Spleen (tissue), 11 donors: ENCODE measurements around the gene BANK1. TPM values are rescaled to one million over a fixed set of nuclear protein-coding genes. Genes with fewer than 3 reads are reported as not detected.

Experiments used
- DNase-seq: peaks from one replicate; pipeline ENCODE4 v3.0.0-alpha.2; 2020
- H3K27ac ChIP-seq, 8 donors: fragments of 200-600 bp; sonication (generic) in 7 of 8; 1 replicate in 4 of 8; 2 replicates in 4 of 8; pipeline versions ENCODE4 v1.5.0 to v1.8.0; 2016 to 2021; ENCODE audit warnings: inconsistent platforms in 4 of 8, mild to moderate bottlenecking in 4 of 8, moderate library complexity in 1 of 8
- H3K27me3 ChIP-seq, 7 donors: fragments of 200-600 bp; sonication (generic) in 6 of 7; replicated peaks in 1 of 7; 1 replicate in 4 of 7; 2 replicates in 3 of 7; pipeline versions ENCODE4 v1.5.0 to v1.8.0; 2016 to 2021; ENCODE audit warnings: inconsistent platforms in 3 of 7, mild to moderate bottlenecking in 1 of 7
- H3K36me3 ChIP-seq, 6 donors: fragments of 200-600 bp; sonication (generic) in 5 of 6; 1 replicate in 4 of 6; 2 replicates in 2 of 6; pipeline versions ENCODE4 v1.5.0 to v1.8.0; 2016 to 2021; ENCODE audit warnings: inconsistent platforms in 2 of 6
- H3K4me1 ChIP-seq, 6 donors: fragments of 200-600 bp; sonication (generic) in 5 of 6; 1 replicate in 3 of 6; 2 replicates in 3 of 6; pipeline versions ENCODE4 v1.5.0 to v1.8.0; 2016 to 2021; ENCODE audit warnings: inconsistent platforms in 3 of 6
- H3K4me3 ChIP-seq, 8 donors: fragments of 200-600 bp; sonication (generic) in 7 of 8; 1 replicate in 4 of 8; 2 replicates in 4 of 8; pipeline versions ENCODE4 v1.5.0 to v1.8.0; 2016 to 2021; ENCODE audit warnings: inconsistent platforms in 4 of 8, mild to moderate bottlenecking in 4 of 8, moderate library complexity in 2 of 8
- H3K9me3 ChIP-seq, 8 donors: fragments of 200-600 bp; sonication (generic) in 7 of 8; 1 replicate in 4 of 8; 2 replicates in 4 of 8; pipeline versions ENCODE4 v1.5.0 to v1.8.0; 2016 to 2021; ENCODE audit warnings: inconsistent platforms in 4 of 8
- CTCF ChIP-seq, 11 experiments: fragments of 200-600 bp in 7 of 11; fragments of 450-650 bp in 4 of 11; sonication (generic) in 4 of 11; IDR thresholded peaks in 8 of 11; conservative IDR thresholded peaks in 3 of 11; 1 replicate in 7 of 11; 2 replicates in 4 of 11; pipeline versions ENCODE4 v1.4.0 to v1.8.0; 2016 to 2021; ENCODE audit warnings: antibody characterized with exemption in 11 of 11, inconsistent platforms in 4 of 11, mild to moderate bottlenecking in 1 of 11
- POLR2A ChIP-seq, 3 donors: fragments of 450-650 bp; IDR thresholded peaks; one replicate each; pipeline ENCODE4 v1.5.1; 2017; ENCODE audit warnings: antibody characterized with exemption in 3 of 3, mild to moderate bottlenecking in 1 of 3
- POLR2AphosphoS5 ChIP-seq, 3 donors: sonication (generic); formaldehyde crosslinking; IDR thresholded peaks; one replicate each; pipeline ENCODE4 v1.5.1; 2017; ENCODE audit warnings: antibody characterized with exemption in 3 of 3
- WGBS, 5 donors: extraction: QIAGEN DNeasy Blood & Tissue Kit in 3 of 5; methylation state at CpG; one replicate each; pipeline versions ENCODE4 v1.1.5 to v1.1.7; 2013 to 2018; 5-methylcytosine and 5-hydroxymethylcytosine counted together
- intact Hi-C: fragments of 100-400 bp; cut with DNase I; formaldehyde crosslinking; loops from one replicate; pipeline ENCODE4 v1.15.0; 2023; ENCODE audit warnings: low total_unique reads
- polyA plus RNA-seq, 3 donors: library from polyadenylated mRNA; stranded (reverse); fragments of 200-250 nt; gene quantifications; one replicate each; pipeline ENCODE4 v1.2.1, GENCODE V29; 2013
- total RNA-seq, 7 donors: library from RNA; depleted of rRNA in 3 of 7; stranded (reverse); fragments of >200 nt in 3 of 7; fragmentation: NEBNext Ultra II Directional in 4 of 7; extraction: Animal tissue kit (Norgen Biotek cat#: 25700) in 4 of 7; gene quantifications; one replicate each; pipeline versions ENCODE4 v1.1.0 to v1.2.1, GENCODE V29; 2016 to 2021
- donor health status: healthy with polysubstance abuse.
- donor health status: DM: no; HTN: no; CAD: no; lungs with moderate emphysema.
- donor health status: DM: no; HTN: no; CAD: no.
- donor health status: Bipolar disorder and iron deficiency.
- donor health status: healthy.
- donor health status: DM: no; HTN: no; CAD: no.
- donor health status: DM: yes; HTN: yes; CAD: no.

BANK1 gene
- total and polyA plus RNA-seq, 10 donors = 105 to 208 (median 139) TPM

GRCh38 chr4:101919373-101919977, 128.9 kb downstream of the BANK1 start:
- intact Hi-C loops = no loop called here
- H3K27me3 ChIP-seq = no peaks in the 10 kb centered on the region
- peaks cover 0 to 5% (median 0%) of the 10 kb centered on the region in 8 donors for H3K9me3 ChIP-seq
- peaks cover 0 to 55% (median 0%) of the 10 kb centered on the region in 6 donors for H3K36me3 ChIP-seq
- no peak overlapping the region for H3K27ac ChIP-seq
- H3K4me1 ChIP-seq = no peaks in the 10 kb centered on the region
- 89 to 95% (median 92%) methylated on average over 4 of the region's 4 CpGs for WGBS, 5 donors
- TF ChIP-seq POLR2AphosphoS5 (IDR thresholded peaks at IDR 0.05) (no peak), CTCF (IDR thresholded peaks at IDR 0.05 in 8 of 11, conservative IDR thresholded peaks at IDR 0.05 in 3 of 11) (no peak), POLR2A (IDR thresholded peaks at IDR 0.05) (no peak)
- DNase-seq = no peak
- no peak overlapping the region for H3K4me3 ChIP-seq

- WGBS, 5 donors = 67 to 75% (median 68%) methylated on average over 3 of the region's 3 CpGs
- Histone ChIP-seq H3K36me3 (peaks cover 0 to 56% (median 0%) of the 10 kb centered on the region in 6 donors), H3K27me3 (no peaks in the 10 kb centered on the region), H3K4me3 (no peak overlapping the region), H3K9me3 (no peaks in the 10 kb centered on the region), H3K27ac (no peak overlapping the region), H3K4me1 (no peaks in the 10 kb centered on the region)
- intact Hi-C loops = no loop called here
- TF ChIP-seq CTCF (IDR thresholded peaks at IDR 0.05 in 8 of 11, conservative IDR thresholded peaks at IDR 0.05 in 3 of 11) (no peak), POLR2AphosphoS5 (IDR thresholded peaks at IDR 0.05) (no peak), POLR2A (IDR thresholded peaks at IDR 0.05) (no peak)
- no peak for DNase-seq
These were observed 130.8 kb downstream of the BANK1 start for GRCh38 chr4:101921370-101921769.

- 84 to 95% (median 91%) methylated on average over 1 of the region's 1 CpG for WGBS, 5 donors
- Histone ChIP-seq H3K27ac (no peak overlapping the region), H3K9me3 (peaks cover 0 to 1% (median 0%) of the 10 kb centered on the region in 8 donors), H3K27me3 (no peaks in the 10 kb centered on the region), H3K36me3 (peaks cover 0 to 37% (median 0%) of the 10 kb centered on the region in 6 donors), H3K4me3 (no peak overlapping the region), H3K4me1 (no peaks in the 10 kb centered on the region)
- DNase-seq = no peak
- intact Hi-C loops = no loop called here
- no peak for TF ChIP-seq POLR2A (IDR thresholded peaks at IDR 0.05)
- TF ChIP-seq POLR2AphosphoS5 (IDR thresholded peaks at IDR 0.05) = no peak
- no peak for TF ChIP-seq CTCF (IDR thresholded peaks at IDR 0.05 in 8 of 11, conservative IDR thresholded peaks at IDR 0.05 in 3 of 11)
These were observed 141.1 kb downstream of the BANK1 start for GRCh38 chr4:101931619-101932018.

- Histone ChIP-seq H3K27ac (no peak overlapping the region), H3K9me3 (peaks cover 0 to 13% (median 3%) of the 10 kb centered on the region in 8 donors), H3K27me3 (no peaks in the 10 kb centered on the region), H3K36me3 (peaks cover 0 to 37% (median 0%) of the 10 kb centered on the region in 6 donors), H3K4me1 (no peaks in the 10 kb centered on the region), H3K4me3 (no peak overlapping the region)
- TF ChIP-seq POLR2AphosphoS5 (IDR thresholded peaks at IDR 0.05) = no peak
- no peak for TF ChIP-seq CTCF (IDR thresholded peaks at IDR 0.05 in 8 of 11, conservative IDR thresholded peaks at IDR 0.05 in 3 of 11)
- TF ChIP-seq POLR2A (IDR thresholded peaks at IDR 0.05) = no peak
- no peak for DNase-seq
- intact Hi-C loops = no loop called here
- WGBS, 5 donors = 76 to 87% (median 83%) methylated on average over 3 of the region's 3 CpGs
These were observed 143.3 kb downstream of the BANK1 start for GRCh38 chr4:101933855-101934254.
